Right cardiac atrium (tissue), 5 donors: ENCODE data around the gene DOCK8. TPM values are rescaled to one million over a fixed set of nuclear protein-coding genes. Genes with fewer than 3 reads are reported as not detected.
A peak's percentile ranks its signal among the peaks of the same experiment; 100 is the strongest.

ENCODE experiments used
- ATAC-seq, 2 donors: fragments of 200-7000 bp; cut with Tn5 transposase; one replicate each; pipeline versions ENCODE4 v1.8.0 to v1.9.1; 2020; ENCODE audit warnings: moderate library complexity in 2 of 2, mild to moderate bottlenecking in 1 of 2
- DNase-seq, 3 donors: peaks; one replicate each; pipeline ENCODE4 v3.0.0-alpha.2; 2020
- H3K27ac ChIP-seq: one replicate; pipeline ENCODE4 v1.5.1; 2013; ENCODE audit warnings: mild to moderate bottlenecking, low read length, control low read depth, moderate library complexity
- H3K27me3 ChIP-seq: one replicate; pipeline ENCODE4 v1.6.1; 2013; ENCODE audit not compliant: control insufficient read depth, insufficient read depth
- H3K4me1 ChIP-seq: one replicate; pipeline ENCODE4 v1.6.1; 2013; ENCODE audit warnings: low read length; ENCODE audit not compliant: control insufficient read depth, insufficient read depth
- H3K4me3 ChIP-seq: one replicate; pipeline ENCODE4 v1.5.1; 2013; ENCODE audit warnings: low read length, control low read depth
- H3K9me3 ChIP-seq: one replicate; pipeline ENCODE4 v1.6.1; 2013; ENCODE audit warnings: low read length; ENCODE audit not compliant: control insufficient read depth
- WGBS: extraction: QIAGEN DNeasy Blood & Tissue Kit; methylation state at CpG from one replicate; pipeline ENCODE4 v1.1.7; 2013; 5-methylcytosine and 5-hydroxymethylcytosine counted together
- intact Hi-C, 4 donors: fragments of 100-400 bp; cut with DNase I; formaldehyde crosslinking; loops; one replicate each; pipeline versions ENCODE4 v1.11.0 to v1.14.0; 2022 to 2023
- polyA plus RNA-seq: library from polyadenylated mRNA; stranded (reverse); fragments of 200-250 nt; gene quantifications from one replicate; pipeline ENCODE4 v1.2.3, GENCODE V29; 2013
- total RNA-seq, 4 donors: library from RNA; stranded (reverse); fragmentation: NEBNext Ultra II Directional; extraction: Animal tissue kit (Norgen Biotek cat#: 25700); gene quantifications; one replicate each; pipeline ENCODE4 v1.2.1, GENCODE V29; 2021
- donor health status: healthy with polysubstance abuse.
- donor health status: DM: no; HTN: yes; CAD: no.
- donor health status: DM: no; HTN: no; CAD: no.
- donor health status: DM: no; HTN: yes; CAD: no; lungs with severe emphysema.
- donor health status: DM: yes; HTN: yes; CAD: no.

The DOCK8 gene
- total and polyA plus RNA-seq, 5 donors, result 1.5 to 8.9 (median 5.8) TPM

GRCh38 chr9:487429-487828, 272.8 kb downstream of the DOCK8 start:
- intact Hi-C loops, result no loop called here
- Histone ChIP-seq H3K27ac (no peak overlapping the region), H3K4me1 (peaks cover 2% of the 10 kb centered on the region), H3K9me3 (no peaks in the 10 kb centered on the region), H3K27me3 (no peaks in the 10 kb centered on the region), H3K4me3 (no peak overlapping the region)
- DNase-seq (no peak), ATAC-seq (no peak)
- WGBS, result over 99% methylated on average over 2 of the region's 2 CpGs

- Histone ChIP-seq H3K4me1 (peaks cover 2% of the 10 kb centered on the region), H3K27ac (no peak overlapping the region), H3K4me3 (no peak overlapping the region), H3K27me3 (no peaks in the 10 kb centered on the region), H3K9me3 (no peaks in the 10 kb centered on the region)
- no peak for ATAC-seq
- intact Hi-C loops, result no loop called here
- DNase-seq, result no peak
- 53% methylated on average over 2 of the region's 2 CpGs for WGBS
Observed at GRCh38 chr9:488448-488847, 273.8 kb downstream of the DOCK8 start.

GRCh38 chr9:489198-490197, 274.8 kb downstream of the DOCK8 start:
- DNase-seq (no peak), ATAC-seq (no peak)
- intact Hi-C loops, result no loop called here
- Histone ChIP-seq H3K27me3 (no peaks in the 10 kb centered on the region), H3K4me3 (no peak overlapping the region), H3K9me3 (no peaks in the 10 kb centered on the region), H3K4me1 (peaks cover 2% of the 10 kb centered on the region), H3K27ac (no peak overlapping the region)
- 51% methylated on average over 7 of the region's 7 CpGs for WGBS

- H3K4me3 ChIP-seq, result no peak overlapping the region
- no peak for DNase-seq
- no peak overlapping the region for H3K27ac ChIP-seq
- no peaks in the 10 kb centered on the region for H3K4me1 ChIP-seq
- no peaks in the 10 kb centered on the region for H3K27me3 ChIP-seq
- 96% methylated on average over 1 of the region's 1 CpG for WGBS
- H3K9me3 ChIP-seq, result no peaks in the 10 kb centered on the region
- intact Hi-C loops, result no loop called here
- no peak for ATAC-seq
Observed at GRCh38 chr9:494764-495163, 280.1 kb downstream of the DOCK8 start.

GRCh38 chr9:495739-496138, 281.1 kb downstream of the DOCK8 start:
- no peak overlapping the region for H3K27ac ChIP-seq
- WGBS, result 76% methylated on average over 1 of the region's 1 CpG
- no peak for DNase-seq
- intact Hi-C loops, result no loop called here
- H3K9me3 ChIP-seq, result no peaks in the 10 kb centered on the region
- H3K4me3 ChIP-seq, result no peak overlapping the region
- no peaks in the 10 kb centered on the region for H3K4me1 ChIP-seq
- H3K27me3 ChIP-seq, result no peaks in the 10 kb centered on the region
- no peak for ATAC-seq

GRCh38 chr9:503326-503725, 288.7 kb downstream of the DOCK8 start:
- Histone ChIP-seq H3K4me1 (no peaks in the 10 kb centered on the region), H3K4me3 (peak overlapping the region; percentile 72), H3K27ac (peak overlapping the region; percentile 28), H3K27me3 (no peaks in the 10 kb centered on the region), H3K9me3 (no peaks in the 10 kb centered on the region)
- DNase-seq (no peak), ATAC-seq (no peak)
- intact Hi-C loops, result no loop called here
- 65% methylated on average over 9 of the region's 9 CpGs for WGBS

- intact Hi-C loops, result no loop called here
- Histone ChIP-seq H3K27ac (peak within 1 kb of the TSS; percentile 49), H3K4me1 (no peaks in the 10 kb centered on the region), H3K9me3 (no peaks in the 10 kb centered on the region), H3K27me3 (no peaks in the 10 kb centered on the region), H3K4me3 (peak within 1 kb of the TSS; percentile 72)
- peak; percentile 83 to 93 (median 93) for DNase-seq
- peak; percentile 89 for ATAC-seq
- WGBS, result under 1% methylated on average over 119 of the region's 119 CpGs
Observed at GRCh38 chr9:503881-504852, 289.5 kb downstream of the DOCK8 start, which contains the start of gene KANK1. TSS of gene KANK1 (plus strand) at chr9:504695.

GRCh38 chr9:504921-505740, 290.5 kb downstream of the DOCK8 start:
- ATAC-seq, result peak; percentile 58 to 68
- WGBS, result under 1% methylated on average over 92 of the region's 92 CpGs
- peak; percentile 38 to 76 (median 73) for DNase-seq
- Histone ChIP-seq H3K9me3 (no peaks in the 10 kb centered on the region), H3K4me3 (peak overlapping the region; percentile 72), H3K27ac (peak overlapping the region; percentile 49), H3K4me1 (no peaks in the 10 kb centered on the region), H3K27me3 (no peaks in the 10 kb centered on the region)
- intact Hi-C loops, result no loop called here

- WGBS, result 21% methylated on average over 5 of the region's 5 CpGs
- Histone ChIP-seq H3K4me1 (no peaks in the 10 kb centered on the region), H3K4me3 (peak overlapping the region; percentile 72), H3K9me3 (no peaks in the 10 kb centered on the region), H3K27ac (peak overlapping the region; percentile 29), H3K27me3 (no peaks in the 10 kb centered on the region)
- DNase-seq (no peak), ATAC-seq (no peak)
- intact Hi-C loops, result no loop called here
Observed at GRCh38 chr9:505741-506059, 291.0 kb downstream of the DOCK8 start.

GRCh38 chr9:506281-506680, 291.6 kb downstream of the DOCK8 start:
- Histone ChIP-seq H3K4me3 (no peak overlapping the region), H3K27me3 (no peaks in the 10 kb centered on the region), H3K9me3 (no peaks in the 10 kb centered on the region), H3K27ac (no peak overlapping the region), H3K4me1 (no peaks in the 10 kb centered on the region)
- DNase-seq (no peak), ATAC-seq (no peak)
- intact Hi-C loops, result no loop called here
- 77% methylated on average over 7 of the region's 7 CpGs for WGBS
